PC-9 (cell line): Measurements from ENCODE around the gene SVOP. TPM values are rescaled to one million over a fixed set of nuclear protein-coding genes. Genes with fewer than 3 reads are reported as not detected.
"Not testable (repeated sequence)": the region's sequence is repeated elsewhere in the genome, so short reads cannot be mapped to it uniquely, and the experiment has no call there.

Experiments
- BruUV-seq: library from RNA; stranded (reverse); fragments of 400-500 nt; replicated peaks from 2 replicates; lab custom pipeline; 2021; lab: Mats Ljungman, UMichigan
- CTCF ChIA-PET: fragments of 300-600 bp; sonication (Branson Sonifier 250); formaldehyde crosslinking; loops from one replicate; lab custom pipeline; 2022; ENCODE audit warnings: antibody characterized with exemption; lab: Charles Lee
- POLR2A ChIA-PET: fragments of 300-600 bp; sonication (Branson Sonifier 250); formaldehyde crosslinking; loops from one replicate; lab custom pipeline; 2022; ENCODE audit warnings: antibody characterized with exemption; ENCODE audit not compliant: unreplicated experiment; lab: Charles Lee
- DNase-seq, 2 experiments: peaks; one replicate each; pipeline versions ENCODE4 v3.0.0 to v3.0.0-alpha.2; 2015 to 2022; ENCODE audit warnings: mixed read lengths in 1 of 2
- H2AFZ ChIP-seq: fragments of 200-600 bp; sonication (generic); 2 replicates; pipeline ENCODE4 v1.8.1; 2017; ENCODE audit warnings: antibody characterized with exemption
- H3F3A ChIP-seq: fragments of 200-600 bp; sonication (generic); 2 replicates; pipeline ENCODE4 v1.8.1; 2017; ENCODE audit warnings: antibody characterized with exemption, mild to moderate bottlenecking, low read depth; ENCODE audit not compliant: insufficient read depth
- H3K27ac ChIP-seq: fragments of 200-600 bp; sonication (generic); 2 replicates; pipeline ENCODE4 v1.6.1; 2016; ENCODE audit warnings: mixed run types
- H3K27me3 ChIP-seq: fragments of 200-600 bp; sonication (generic); 2 replicates; pipeline ENCODE4 v1.6.1; 2016; ENCODE audit warnings: low read depth, mixed run types; ENCODE audit not compliant: insufficient read depth
- H3K36me3 ChIP-seq: fragments of 200-600 bp; sonication (generic); 2 replicates; pipeline ENCODE4 v1.6.1; 2016; ENCODE audit warnings: low read depth, mixed run types
- H3K4me1 ChIP-seq: fragments of 200-600 bp; sonication (generic); replicated peaks from 2 replicates; pipeline ENCODE4 v1.6.1; 2016; ENCODE audit warnings: mixed run types; ENCODE audit not compliant: insufficient read depth
- H3K4me2 ChIP-seq: fragments of 200-600 bp; sonication (generic); 2 replicates; pipeline ENCODE4 v1.6.1; 2017; ENCODE audit warnings: mixed run types
- H3K4me3 ChIP-seq: fragments of 200-600 bp; sonication (generic); 2 replicates; pipeline ENCODE4 v1.6.1; 2016; ENCODE audit warnings: mixed run types
- H3K79me2 ChIP-seq: fragments of 200-600 bp; sonication (generic); 2 replicates; pipeline ENCODE4 v1.6.1; 2017; ENCODE audit warnings: low read depth, mixed run types
- H3K9me2 ChIP-seq: fragments of 200-600 bp; sonication (generic); 2 replicates; pipeline ENCODE4 v1.8.1; 2017; ENCODE audit warnings: mild to moderate bottlenecking; ENCODE audit not compliant: insufficient read depth
- H3K9me3 ChIP-seq: fragments of 200-600 bp; sonication (generic); 2 replicates; pipeline ENCODE4 v1.8.1; 2016; ENCODE audit warnings: low read depth; ENCODE audit not compliant: insufficient read depth
- H4K20me1 ChIP-seq: fragments of 200-600 bp; sonication (generic); 2 replicates; pipeline ENCODE4 v1.8.1; 2017; ENCODE audit not compliant: insufficient read depth
- CTCF ChIP-seq: fragments of 200-600 bp; sonication (generic); conservative IDR thresholded peaks from 2 replicates; pipeline ENCODE4 v1.6.1; 2017; ENCODE audit warnings: mixed run types, antibody characterized with exemption, mild to moderate bottlenecking, moderate library complexity
- EZH2 ChIP-seq: fragments of 200-600 bp; sonication (generic); IDR thresholded peaks from 2 replicates; pipeline ENCODE4 v1.8.0; 2017; ENCODE audit warnings: antibody characterized with exemption, low read depth
- intact Hi-C: fragments of 100-400 bp; cut with micrococcal nuclease; formaldehyde crosslinking; loops from one replicate; pipeline ENCODE4 v1.10.0; 2022; ENCODE audit not compliant: unreplicated experiment
- total RNA-seq: library from RNA; stranded (reverse); gene quantifications from 2 replicates; pipeline ENCODE4 v1.2.3, GENCODE V29; 2021

The SVOP gene
- total RNA-seq, 1 experiment from 2014 or later: not detected

GRCh38 chr12:109029411-109029810, 8.5 kb upstream of the SVOP start:
- intact Hi-C loops: no loop called here
- Histone ChIP-seq H3K27ac (no peak overlapping the region), H3K4me2 (no peak overlapping the region), H3K4me3 (no peak overlapping the region), H4K20me1 (no peaks in the 10 kb centered on the region), H3K79me2 (no peaks in the 10 kb centered on the region), H3K9me2 (no peaks in the 10 kb centered on the region), H2AFZ (no peak overlapping the region), H3K4me1 (no peaks in the 10 kb centered on the region), H3F3A (no peaks in the 10 kb centered on the region), H3K9me3 (no peaks in the 10 kb centered on the region), H3K36me3 (no peaks in the 10 kb centered on the region), H3K27me3 (peaks cover 29% of the 10 kb centered on the region; the same call in 1 of the 2 replicates)
- no peak for DNase-seq
- ChIA-PET CTCF (no interaction called here), POLR2A (no interaction called here)
- no TSS peak for BruUV-seq
- TF ChIP-seq CTCF (no peak), EZH2 (no peak)

- H3K79me2 ChIP-seq, H4K20me1 ChIP-seq, H3K9me3 ChIP-seq, BruUV-seq, H3K27ac ChIP-seq, H3K4me3 ChIP-seq, H3F3A ChIP-seq, DNase-seq, H3K4me1 ChIP-seq, H3K4me2 ChIP-seq, H3K9me2 ChIP-seq, intact Hi-C loops, H3K36me3 ChIP-seq, POLR2A ChIA-PET, CTCF ChIA-PET, H2AFZ ChIP-seq: not testable (repeated sequence)
- peaks cover 37% of the 10 kb centered on the region; the same call in 1 of the 2 replicates for H3K27me3 ChIP-seq
Measured at GRCh38 chr12:109028624-109029023, 7.8 kb upstream of the SVOP start.

- H3K9me2 ChIP-seq: no peaks in the 10 kb centered on the region
- CTCF ChIA-PET: interaction anchor here (0.7 kb wide), 1 partner anchor 277 kb away, joined by 3 read pairs; no protein-coding TSS in a partner anchor
- H2AFZ ChIP-seq: no peak overlapping the region
- no peaks in the 10 kb centered on the region for H3K9me3 ChIP-seq
- POLR2A ChIA-PET: no interaction called here
- H3K4me2 ChIP-seq: no peak overlapping the region
- no TSS peak for BruUV-seq
- intact Hi-C loops: no loop called here
- DNase-seq: no peak
- H3F3A ChIP-seq: no peaks in the 10 kb centered on the region
- no peaks in the 10 kb centered on the region for H3K79me2 ChIP-seq
- no peak overlapping the region for H3K4me3 ChIP-seq
- no peak overlapping the region for H3K27ac ChIP-seq
- H3K4me1 ChIP-seq: no peaks in the 10 kb centered on the region
- no peaks in the 10 kb centered on the region for H3K36me3 ChIP-seq
- no peak for TF ChIP-seq CTCF
- TF ChIP-seq EZH2: no peak
- H4K20me1 ChIP-seq: no peaks in the 10 kb centered on the region
- H3K27me3 ChIP-seq: peaks cover 42% of the 10 kb centered on the region; the same call in 1 of the 2 replicates
Measured at GRCh38 chr12:109027767-109028166, 6.9 kb upstream of the SVOP start.

- intact Hi-C loops: no loop called here
- no TSS peak for BruUV-seq
- CTCF ChIA-PET: no interaction called here
Measured at GRCh38 chr12:109020146-109020795, 597 bp downstream of the SVOP start.

More at GRCh38 chr12:109020146-109020795, 597 bp downstream of the SVOP start:
- Histone ChIP-seq H3K79me2 (no peaks in the 10 kb centered on the region), H3K27ac (no peak overlapping the region), H3K36me3 (no peaks in the 10 kb centered on the region), H3K27me3 (peaks cover 51% of the 10 kb centered on the region), H3K9me2 (no peaks in the 10 kb centered on the region), H3K4me1 (no peaks in the 10 kb centered on the region), H4K20me1 (no peaks in the 10 kb centered on the region; the same call in 1 of the 2 replicates), H3K4me2 (no peak overlapping the region), H3K4me3 (no peak overlapping the region), H2AFZ (no peak overlapping the region), H3F3A (no peaks in the 10 kb centered on the region), H3K9me3 (no peaks in the 10 kb centered on the region)
- POLR2A ChIA-PET: no interaction called here
- TF ChIP-seq CTCF: no peak
- no peak for DNase-seq
